Activated CD8-positive, alpha-beta T cell treated with anti-CD3 and anti-CD28 coated beads for 36 hours (primary cell): ENCODE results near the gene CHCHD3. TPM values are rescaled to one million over a fixed set of nuclear protein-coding genes. Genes with fewer than 3 reads are reported as not detected.

Experiments
- ATAC-seq: fragments of 200-7000 bp; cut with Tn5 transposase; one replicate; pipeline ENCODE4 v1.10.0; 2021; ENCODE audit warnings: mild to moderate bottlenecking, moderate library complexity
- CTCF ChIA-PET: fragments of 350-600 bp; sonication (Branson Sonifier 250); formaldehyde crosslinking; loops from one replicate; lab custom pipeline; 2021; ENCODE audit warnings: antibody characterized with exemption; lab: Charles Lee
- POLR2A ChIA-PET: fragments of 350-600 bp; sonication (Branson Sonifier 250); formaldehyde crosslinking; loops from one replicate; lab custom pipeline; 2021; ENCODE audit warnings: antibody characterized with exemption; lab: Charles Lee
- DNase-seq: peaks from one replicate; pipeline ENCODE4 v3.0.0-alpha.2; 2020
- H3K27ac Mint-ChIP-seq: one replicate; pipeline ENCODE4 v1.8.0; 2021; ENCODE audit warnings: mild to moderate bottlenecking, mixed read lengths
- H3K27me3 Mint-ChIP-seq: one replicate; pipeline ENCODE4 v1.8.0; 2021; ENCODE audit warnings: mixed read lengths
- H3K36me3 Mint-ChIP-seq: one replicate; pipeline ENCODE4 v1.8.0; 2021; ENCODE audit warnings: low read depth, mixed read lengths
- H3K4me1 Mint-ChIP-seq: one replicate; pipeline ENCODE4 v1.8.0; 2021; ENCODE audit warnings: low read depth, mixed read lengths
- H3K4me3 Mint-ChIP-seq: one replicate; pipeline ENCODE4 v1.8.0; 2021; ENCODE audit warnings: mild to moderate bottlenecking, moderate library complexity, mixed read lengths
- H3K9me3 Mint-ChIP-seq: one replicate; pipeline ENCODE4 v1.8.0; 2021; ENCODE audit warnings: mixed read lengths
- CTCF ChIP-seq: fragments of 200-600 bp; IDR thresholded peaks from one replicate; pipeline ENCODE4 v1.8.0; 2022; ENCODE audit warnings: antibody characterized with exemption, mild to moderate bottlenecking
- intact Hi-C: fragments of 100-400 bp; cut with micrococcal nuclease; formaldehyde crosslinking; loops from one replicate; pipeline ENCODE4 v1.10.0; 2022
- total RNA-seq, 2 experiments: library from RNA; stranded (reverse); gene quantifications; one replicate each; pipeline ENCODE4 v1.2.3, GENCODE V29; 2021

The CHCHD3 gene
- total RNA-seq, 2 experiments from 2014 or later = 61.4 to 63.4 TPM

GRCh38 chr7:132854238-132854637 is 227.7 kb downstream of the CHCHD3 start:
- ChIA-PET POLR2A (no interaction called here), CTCF (no interaction called here)
- Mint-ChIP-seq H3K9me3 (no peaks in the 10 kb centered on the region), H3K4me1 (peaks cover 13% of the 10 kb centered on the region), H3K4me3 (no peak overlapping the region), H3K27me3 (no peaks in the 10 kb centered on the region), H3K36me3 (peaks cover 20% of the 10 kb centered on the region), H3K27ac (no peak overlapping the region)
- intact Hi-C loops = no loop called here
- no peak for TF ChIP-seq CTCF
- ATAC-seq = no peak
- no peak for DNase-seq

GRCh38 chr7:132847376-132847775 is 234.5 kb downstream of the CHCHD3 start:
- H3K27me3 Mint-ChIP-seq = no peaks in the 10 kb centered on the region

GRCh38 chr7:132846086-132846485 is 235.8 kb downstream of the CHCHD3 start:
- intact Hi-C loops = no loop called here
- POLR2A ChIA-PET = no interaction called here
- no peak overlapping the region for H3K4me3 Mint-ChIP-seq
- TF ChIP-seq CTCF = no peak
- H3K27me3 Mint-ChIP-seq = no peaks in the 10 kb centered on the region
- no peaks in the 10 kb centered on the region for H3K9me3 Mint-ChIP-seq
- peaks cover 11% of the 10 kb centered on the region for H3K36me3 Mint-ChIP-seq
- DNase-seq (no peak), ATAC-seq (no peak)
- H3K4me1 Mint-ChIP-seq = no peaks in the 10 kb centered on the region
- no peak overlapping the region for H3K27ac Mint-ChIP-seq
- CTCF ChIA-PET = no interaction called here

More at GRCh38 chr7:132847376-132847775, 234.5 kb downstream of the CHCHD3 start:
- Mint-ChIP-seq H3K4me3 (no peak overlapping the region), H3K9me3 (no peaks in the 10 kb centered on the region), H3K36me3 (peaks cover 10% of the 10 kb centered on the region), H3K4me1 (no peaks in the 10 kb centered on the region), H3K27ac (no peak overlapping the region)
- CTCF ChIA-PET = no interaction called here
- no peak for TF ChIP-seq CTCF
- DNase-seq (no peak), ATAC-seq (no peak)
- intact Hi-C loops = no loop called here
- POLR2A ChIA-PET = no interaction called here

GRCh38 chr7:132842478-132842877 is 239.4 kb downstream of the CHCHD3 start:
- Mint-ChIP-seq H3K27ac (no peak overlapping the region), H3K27me3 (no peaks in the 10 kb centered on the region)

GRCh38 chr7:132840199-132840598 is 241.7 kb downstream of the CHCHD3 start:
- H3K9me3 Mint-ChIP-seq = no peaks in the 10 kb centered on the region
- POLR2A ChIA-PET = no interaction called here
- H3K36me3 Mint-ChIP-seq = peaks cover 27% of the 10 kb centered on the region

More at GRCh38 chr7:132842478-132842877, 239.4 kb downstream of the CHCHD3 start:
- intact Hi-C loops = no loop called here
- no peaks in the 10 kb centered on the region for H3K4me1 Mint-ChIP-seq
- no peak for TF ChIP-seq CTCF
- ATAC-seq (no peak), DNase-seq (no peak)
- POLR2A ChIA-PET = no interaction called here
- peaks cover 11% of the 10 kb centered on the region for H3K36me3 Mint-ChIP-seq
- H3K9me3 Mint-ChIP-seq = no peaks in the 10 kb centered on the region
- CTCF ChIA-PET = interaction anchor here (0.7 kb wide), 1 partner anchor 9 kb away, joined by 3 read pairs; no protein-coding TSS in a partner anchor
- no peak overlapping the region for H3K4me3 Mint-ChIP-seq

More at GRCh38 chr7:132840199-132840598, 241.7 kb downstream of the CHCHD3 start:
- intact Hi-C loops = no loop called here
- no peak overlapping the region for H3K4me3 Mint-ChIP-seq
- no peak for DNase-seq
- no peaks in the 10 kb centered on the region for H3K27me3 Mint-ChIP-seq
- ATAC-seq = no peak
- H3K27ac Mint-ChIP-seq = no peak overlapping the region
- CTCF ChIA-PET = no interaction called here
- TF ChIP-seq CTCF = no peak
- H3K4me1 Mint-ChIP-seq = no peaks in the 10 kb centered on the region
